Measurements from ENCODE around the gene SPOUT1. TPM values are rescaled to one million over a fixed set of nuclear protein-coding genes. Genes with fewer than 3 reads are reported as not detected.

Gene SPOUT1
- total RNA-seq, 1 experiment from 2014 or later = 35.8 TPM

DNA sequence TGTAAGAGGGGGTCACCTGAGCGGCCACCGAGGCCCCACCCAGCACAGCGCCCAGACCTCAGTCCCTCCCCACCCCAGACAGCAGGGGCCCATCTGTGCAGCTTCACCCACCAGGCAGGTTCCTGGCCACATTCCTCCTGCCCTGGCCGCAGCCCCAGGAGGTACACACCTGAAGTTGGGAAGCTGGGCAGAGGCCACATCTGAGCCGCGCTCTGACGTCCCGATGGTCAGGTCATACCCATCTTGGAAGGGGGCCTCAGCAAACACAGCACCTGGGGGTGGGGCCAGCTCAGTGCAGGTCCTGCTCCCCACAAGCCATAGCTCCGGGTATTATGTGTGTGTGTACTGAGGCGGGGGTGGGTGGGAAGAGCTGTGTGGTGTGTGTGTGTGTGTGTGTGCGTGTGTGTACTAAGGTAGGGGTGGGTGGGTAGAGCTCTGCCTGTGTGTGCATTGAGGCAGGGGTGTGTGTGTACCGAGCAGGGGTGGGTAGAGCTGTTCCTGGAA, 5.6 kb downstream of the SPOUT1 start:
- no peak overlapping the region for H3K27ac Mint-ChIP-seq (ENCODE audit: unreplicated experiment)
- no peak overlapping the region for H3K4me3 Mint-ChIP-seq (ENCODE audit: low read depth, unreplicated experiment)
- H3K27me3 Mint-ChIP-seq (ENCODE audit: unreplicated experiment) = no peaks in the 10 kb centered on the region
- DNase-seq = no peak
- H3K9me3 Mint-ChIP-seq (ENCODE audit: low read depth, unreplicated experiment) = no peaks in the 10 kb centered on the region
- BruUV-seq (replicated peaks) = no TSS peak
- intact Hi-C loops (cut with micrococcal nuclease; ENCODE audit: unreplicated experiment) = no loop called here
- H3K4me1 Mint-ChIP-seq (ENCODE audit: low read depth, unreplicated experiment) = peaks cover 8% of the 10 kb centered on the region
- peaks cover 41% of the 10 kb centered on the region for H3K36me3 Mint-ChIP-seq (ENCODE audit: insufficient read depth, unreplicated experiment)
- CTCF ChIA-PET = no interaction called here
- TF ChIP-seq, protein P1, sequence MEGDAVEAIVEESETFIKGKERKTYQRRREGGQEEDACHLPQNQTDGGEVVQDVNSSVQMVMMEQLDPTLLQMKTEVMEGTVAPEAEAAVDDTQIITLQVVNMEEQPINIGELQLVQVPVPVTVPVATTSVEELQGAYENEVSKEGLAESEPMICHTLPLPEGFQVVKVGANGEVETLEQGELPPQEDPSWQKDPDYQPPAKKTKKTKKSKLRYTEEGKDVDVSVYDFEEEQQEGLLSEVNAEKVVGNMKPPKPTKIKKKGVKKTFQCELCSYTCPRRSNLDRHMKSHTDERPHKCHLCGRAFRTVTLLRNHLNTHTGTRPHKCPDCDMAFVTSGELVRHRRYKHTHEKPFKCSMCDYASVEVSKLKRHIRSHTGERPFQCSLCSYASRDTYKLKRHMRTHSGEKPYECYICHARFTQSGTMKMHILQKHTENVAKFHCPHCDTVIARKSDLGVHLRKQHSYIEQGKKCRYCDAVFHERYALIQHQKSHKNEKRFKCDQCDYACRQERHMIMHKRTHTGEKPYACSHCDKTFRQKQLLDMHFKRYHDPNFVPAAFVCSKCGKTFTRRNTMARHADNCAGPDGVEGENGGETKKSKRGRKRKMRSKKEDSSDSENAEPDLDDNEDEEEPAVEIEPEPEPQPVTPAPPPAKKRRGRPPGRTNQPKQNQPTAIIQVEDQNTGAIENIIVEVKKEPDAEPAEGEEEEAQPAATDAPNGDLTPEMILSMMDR (IDR thresholded peaks at IDR 0.05; ENCODE audit: unreplicated experiment) = no peak

DNA sequence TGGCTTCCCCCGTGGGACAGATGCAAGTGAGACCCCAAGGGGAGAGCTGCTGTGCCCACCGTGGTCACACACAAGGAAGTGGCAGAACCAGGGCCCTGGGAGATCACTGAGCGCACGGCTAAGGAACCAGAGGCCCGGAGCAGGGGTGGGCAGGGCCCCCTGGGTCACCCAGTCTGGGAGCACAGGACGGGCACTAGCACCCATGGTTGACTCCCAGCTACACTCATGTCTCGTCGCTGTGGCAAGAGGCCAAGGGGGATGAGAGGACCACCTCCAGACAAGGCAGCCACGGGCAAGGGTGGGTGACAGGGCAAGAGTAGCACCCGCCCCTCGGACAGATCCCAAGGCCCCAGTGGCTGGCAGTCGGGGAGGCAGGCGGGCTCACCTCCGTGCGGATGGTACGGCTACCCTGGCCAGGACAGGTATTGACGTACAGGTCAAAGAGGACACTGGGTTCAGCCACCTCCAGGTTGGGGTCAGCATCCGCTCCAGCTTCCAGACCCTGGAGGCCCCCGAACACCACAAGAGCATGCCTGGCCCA, 6.2 kb downstream of the SPOUT1 start:
- DNase-seq = no peak
- H3K36me3 Mint-ChIP-seq (ENCODE audit: insufficient read depth, unreplicated experiment) = peaks cover 38% of the 10 kb centered on the region
- H3K27me3 Mint-ChIP-seq (ENCODE audit: unreplicated experiment) = no peaks in the 10 kb centered on the region
- TF ChIP-seq, protein P1 (IDR thresholded peaks at IDR 0.05; ENCODE audit: unreplicated experiment) = no peak
- H3K4me3 Mint-ChIP-seq (ENCODE audit: low read depth, unreplicated experiment) = no peak overlapping the region
- no TSS peak for BruUV-seq (replicated peaks)
- CTCF ChIA-PET = no interaction called here
- H3K4me1 Mint-ChIP-seq (ENCODE audit: low read depth, unreplicated experiment) = peaks cover 2% of the 10 kb centered on the region
- intact Hi-C loops (cut with micrococcal nuclease; ENCODE audit: unreplicated experiment) = no loop called here
- H3K27ac Mint-ChIP-seq (ENCODE audit: unreplicated experiment) = no peak overlapping the region
- H3K9me3 Mint-ChIP-seq (ENCODE audit: low read depth, unreplicated experiment) = no peaks in the 10 kb centered on the region

DNA sequence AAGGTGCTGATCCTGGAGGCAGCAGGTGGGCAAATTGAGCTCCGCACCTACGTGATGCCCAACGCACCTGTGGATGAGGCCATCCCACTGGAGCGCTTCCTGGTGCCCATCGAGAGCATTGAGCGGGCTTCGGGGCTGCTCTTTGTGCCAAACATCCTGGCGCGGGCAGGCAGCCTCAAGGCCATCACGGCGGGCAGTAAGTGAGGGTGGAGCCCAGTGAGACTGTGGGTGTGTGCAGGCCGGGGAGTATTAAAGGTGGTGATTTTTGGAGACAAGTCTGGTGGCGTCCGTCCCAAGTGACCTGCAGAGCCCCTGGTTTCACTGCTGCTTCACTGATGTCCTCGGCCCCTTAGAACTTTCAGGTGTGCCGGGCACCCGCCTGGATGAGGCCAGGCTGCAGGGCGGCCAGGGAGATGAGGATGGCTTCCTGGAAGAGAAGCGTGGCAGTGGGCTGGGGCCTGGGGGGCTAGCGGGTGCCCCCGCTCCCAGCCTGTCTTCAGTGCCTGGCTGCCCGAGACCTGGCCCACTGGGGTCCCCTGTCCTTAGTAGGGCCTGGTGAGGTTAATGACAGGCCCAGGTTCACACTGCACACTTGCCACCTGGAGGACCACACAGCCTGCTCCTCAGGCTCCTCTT, 7.1 kb downstream of the SPOUT1 start:
- H3K9me3 Mint-ChIP-seq (ENCODE audit: low read depth, unreplicated experiment) = no peaks in the 10 kb centered on the region
- no peak overlapping the region for H3K27ac Mint-ChIP-seq (ENCODE audit: unreplicated experiment)
- H3K4me1 Mint-ChIP-seq (ENCODE audit: low read depth, unreplicated experiment) = no peaks in the 10 kb centered on the region
- CTCF ChIA-PET = no interaction called here
- DNase-seq = no peak
- BruUV-seq (replicated peaks) = no TSS peak
- peaks cover 43% of the 10 kb centered on the region for H3K36me3 Mint-ChIP-seq (ENCODE audit: insufficient read depth, unreplicated experiment)
- H3K4me3 Mint-ChIP-seq (ENCODE audit: low read depth, unreplicated experiment) = no peak overlapping the region
- TF ChIP-seq, protein P1 (IDR thresholded peaks at IDR 0.05; ENCODE audit: unreplicated experiment) = no peak
- H3K27me3 Mint-ChIP-seq (ENCODE audit: unreplicated experiment) = no peaks in the 10 kb centered on the region
- intact Hi-C loops (cut with micrococcal nuclease; ENCODE audit: unreplicated experiment) = no loop called here

DNA sequence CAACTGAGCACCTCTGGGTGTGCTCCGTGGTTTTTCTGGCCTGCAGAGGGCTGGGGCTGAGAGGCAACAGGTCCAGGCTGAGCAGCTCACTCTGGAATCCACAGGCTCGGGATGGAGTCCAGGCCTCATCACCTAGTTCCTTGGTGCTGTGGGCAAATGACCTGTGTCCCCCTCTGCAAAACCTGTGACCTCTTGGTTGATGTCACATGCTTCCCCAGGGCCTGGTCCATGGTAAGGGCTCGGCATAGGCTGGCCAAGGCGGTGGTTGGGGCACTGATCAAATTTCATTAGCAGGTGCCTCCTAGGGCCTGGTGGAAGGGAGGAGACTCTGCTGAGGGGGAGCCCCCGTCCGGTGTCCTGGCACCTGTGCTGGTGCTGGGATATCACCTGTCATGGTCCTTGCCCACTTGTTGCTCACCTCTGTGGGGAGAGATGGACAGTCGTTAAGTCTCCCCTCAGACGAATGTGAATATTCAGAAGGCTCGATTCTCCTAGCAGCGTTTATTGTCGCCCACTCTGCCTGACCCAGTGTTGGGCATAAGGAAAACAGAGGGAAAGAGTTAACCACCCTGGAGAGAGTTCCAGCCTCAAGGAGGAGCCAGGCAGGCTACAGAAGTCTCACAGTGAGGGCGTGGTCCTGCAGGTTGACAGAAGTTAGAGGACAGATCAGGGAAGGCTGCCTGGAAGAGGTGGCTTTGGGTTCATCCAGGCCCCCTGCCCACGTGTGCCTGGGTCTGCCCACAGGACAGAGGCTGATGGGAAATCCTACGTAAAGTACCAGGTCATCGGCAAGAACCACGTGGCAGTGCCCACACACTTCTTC, 7.8 kb downstream of the SPOUT1 start:
- Mint-ChIP-seq H3K27me3 (ENCODE audit: unreplicated experiment) (no peaks in the 10 kb centered on the region), H3K4me3 (ENCODE audit: low read depth, unreplicated experiment) (no peak overlapping the region), H3K36me3 (ENCODE audit: insufficient read depth, unreplicated experiment) (peaks cover 39% of the 10 kb centered on the region), H3K27ac (ENCODE audit: unreplicated experiment) (no peak overlapping the region), H3K4me1 (ENCODE audit: low read depth, unreplicated experiment) (no peaks in the 10 kb centered on the region), H3K9me3 (ENCODE audit: low read depth, unreplicated experiment) (no peaks in the 10 kb centered on the region)
- CTCF ChIA-PET = no interaction called here
- TF ChIP-seq, protein P1 (IDR thresholded peaks at IDR 0.05; ENCODE audit: unreplicated experiment) = no peak
- intact Hi-C loops (cut with micrococcal nuclease; ENCODE audit: unreplicated experiment) = no loop called here
- no TSS peak for BruUV-seq (replicated peaks)
- DNase-seq = no peak

Data from Calu3 (cell line).